ENCODE measurements around the gene UGT2A3.
"Not testable (repeated sequence)": the region's sequence is repeated elsewhere in the genome, so short reads cannot be mapped to it uniquely, and the experiment has no call there.

The UGT2A3 gene

GRCh38 chr4:68951078-68951805, at the start of gene UGT2A3:
Gene UGT2A3, minus strand, starts transcription at chr4:68951804. Its CDS starts 44 bp downstream, at chr4:68951760.
- ATAC-seq: no peak

- ATAC-seq: no peak
Observed at GRCh38 chr4:68997040-68997439, 45.4 kb upstream of the UGT2A3 start.

DNA sequence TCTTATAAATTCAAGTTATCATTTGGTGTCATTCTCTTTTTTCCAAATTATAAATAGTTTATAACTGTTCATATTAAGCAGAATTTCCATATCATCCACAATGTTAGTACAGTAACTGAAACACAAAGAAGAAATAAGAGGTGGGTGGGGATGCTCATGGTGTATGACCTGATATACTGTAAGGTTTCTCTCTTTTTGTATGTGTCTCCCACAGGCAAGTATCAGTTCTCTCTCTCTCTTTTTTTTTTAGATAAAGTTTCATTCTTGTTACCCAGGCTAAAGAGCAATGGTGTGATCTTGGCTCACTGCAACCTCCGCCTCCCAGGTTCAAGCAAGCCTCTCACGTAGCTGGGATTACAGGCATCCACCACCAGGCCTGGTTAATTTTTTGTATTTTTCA, 43.7 kb upstream of the UGT2A3 start:
- no peak for ATAC-seq

DNA sequence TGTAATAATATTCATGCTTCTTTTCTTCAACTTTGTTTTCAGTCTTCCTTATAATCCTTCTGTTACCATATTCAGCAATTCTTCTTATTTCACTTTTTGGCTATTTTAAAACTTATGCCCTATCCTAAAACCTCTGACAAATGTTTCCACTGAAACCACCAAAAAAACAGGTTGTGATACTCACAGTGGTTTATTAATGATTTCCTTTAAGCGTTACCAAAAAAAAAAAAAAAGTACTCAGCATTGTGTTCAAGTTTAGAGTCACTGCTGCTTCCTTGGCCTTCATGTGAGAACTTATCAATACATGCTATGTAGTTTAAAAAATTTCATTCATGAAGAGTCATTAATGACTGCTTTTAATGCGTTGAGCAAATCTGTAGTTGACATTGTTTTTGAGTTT, 35.4 kb upstream of the UGT2A3 start:
- no peak for ATAC-seq

- ATAC-seq: no peak
Observed at GRCh38 chr4:68985442-68985841, 33.8 kb upstream of the UGT2A3 start.

GRCh38 chr4:68984947-68985346, 33.3 kb upstream of the UGT2A3 start:
- no peak for ATAC-seq

GRCh38 chr4:68963374-68963773, 11.8 kb upstream of the UGT2A3 start:
- ATAC-seq: no peak

- ATAC-seq: no peak
Observed at GRCh38 chr4:68962868-68963267, 11.3 kb upstream of the UGT2A3 start.

GRCh38 chr4:68960294-68961163, 8.9 kb upstream of the UGT2A3 start:
- no peak for ATAC-seq

GRCh38 chr4:68959085-68959484, 7.5 kb upstream of the UGT2A3 start:
- ATAC-seq: not testable (repeated sequence)

GRCh38 chr4:68954126-68954525, 2.5 kb upstream of the UGT2A3 start:
- no peak for ATAC-seq

GRCh38 chr4:68953056-68953596, 1.5 kb upstream of the UGT2A3 start:
- no peak for ATAC-seq

- ATAC-seq: no peak
Observed at GRCh38 chr4:68951806-68952585, 392 bp upstream of the UGT2A3 start.

- no peak for ATAC-seq
Observed at GRCh38 chr4:68950033-68950432, 1.6 kb downstream of the UGT2A3 start.

DNA sequence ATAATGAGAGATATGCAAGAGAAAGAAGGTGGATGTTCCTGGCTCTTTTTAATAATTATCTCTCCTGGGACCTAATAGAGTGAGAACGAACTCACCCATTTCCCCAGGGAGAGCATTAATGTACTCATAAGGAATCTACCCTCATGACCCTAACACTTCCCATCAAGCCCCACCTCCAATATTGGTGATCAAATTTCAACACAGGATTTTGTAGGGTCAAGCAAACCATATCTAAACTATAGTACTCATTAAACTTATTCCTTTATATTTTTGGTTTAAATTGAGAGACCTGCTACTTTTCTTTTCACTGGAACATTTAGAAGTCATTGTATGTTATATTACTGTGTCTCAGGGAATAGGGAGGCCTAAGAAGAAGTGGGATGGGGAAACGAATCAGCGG, 2.6 kb downstream of the UGT2A3 start:
- ATAC-seq: no peak

DNA sequence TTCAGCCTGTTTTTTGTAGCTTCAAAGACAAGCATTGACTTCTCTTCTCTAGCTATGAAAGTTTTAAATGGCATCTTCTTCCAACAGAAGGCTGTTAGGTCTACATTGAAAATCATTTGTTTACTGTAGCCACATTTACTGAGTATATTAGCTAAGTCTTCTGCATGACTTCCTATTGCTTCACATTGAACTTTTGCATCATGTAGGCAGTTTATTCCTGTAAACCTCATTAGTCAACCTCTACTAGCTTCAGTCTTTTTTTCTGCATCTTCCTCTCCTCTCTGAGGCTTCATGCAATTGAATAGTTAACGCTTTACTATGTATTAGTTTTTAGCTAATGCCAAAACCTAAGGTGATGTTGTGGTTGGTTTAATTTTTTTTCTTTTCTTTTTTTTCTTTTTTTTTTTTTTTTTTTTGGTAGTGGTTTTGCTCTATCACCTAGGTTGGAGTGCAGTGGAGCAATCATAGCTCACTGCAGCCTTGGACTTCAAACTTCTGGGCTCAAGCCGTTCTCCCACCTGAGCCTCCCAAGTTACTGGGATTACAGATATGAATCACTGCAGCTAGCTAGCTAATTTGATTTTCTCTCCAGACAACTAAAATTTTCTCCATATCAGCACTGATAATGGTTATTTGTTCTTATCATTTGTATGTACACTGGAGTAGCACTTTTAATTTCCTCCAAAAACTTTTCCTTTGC, 3.4 kb downstream of the UGT2A3 start:
- no peak for ATAC-seq

DNA sequence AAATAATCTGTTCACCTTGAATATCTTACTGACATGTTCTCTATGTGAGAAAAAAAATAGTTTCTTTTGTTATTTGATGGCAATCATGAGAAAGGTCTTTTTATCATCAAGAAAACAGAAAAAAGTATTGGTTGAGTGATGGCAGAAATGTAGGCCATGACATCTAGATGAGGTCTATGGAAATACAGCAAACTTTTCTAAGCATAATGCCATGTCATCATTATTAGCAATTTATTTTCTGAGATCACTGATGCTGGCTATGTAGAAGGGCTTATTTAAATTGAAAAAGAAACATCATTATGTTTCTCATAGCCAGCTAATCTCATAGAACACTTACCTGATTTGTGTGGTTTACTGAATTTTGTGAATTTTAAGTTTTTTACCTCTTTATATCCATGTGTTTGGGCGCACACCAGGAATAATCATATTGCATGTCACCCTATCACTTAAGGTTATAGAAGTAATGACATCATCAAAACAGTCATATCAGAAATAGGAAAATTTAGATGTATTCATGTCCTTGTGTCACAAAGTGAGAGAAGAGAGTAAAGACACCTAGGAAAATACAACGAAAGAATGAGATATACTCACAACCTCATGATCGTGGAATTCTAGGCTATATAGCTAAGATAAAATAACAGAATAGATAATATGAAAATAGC, 22.4 kb downstream of the UGT2A3 start:
- ATAC-seq: no peak

DNA sequence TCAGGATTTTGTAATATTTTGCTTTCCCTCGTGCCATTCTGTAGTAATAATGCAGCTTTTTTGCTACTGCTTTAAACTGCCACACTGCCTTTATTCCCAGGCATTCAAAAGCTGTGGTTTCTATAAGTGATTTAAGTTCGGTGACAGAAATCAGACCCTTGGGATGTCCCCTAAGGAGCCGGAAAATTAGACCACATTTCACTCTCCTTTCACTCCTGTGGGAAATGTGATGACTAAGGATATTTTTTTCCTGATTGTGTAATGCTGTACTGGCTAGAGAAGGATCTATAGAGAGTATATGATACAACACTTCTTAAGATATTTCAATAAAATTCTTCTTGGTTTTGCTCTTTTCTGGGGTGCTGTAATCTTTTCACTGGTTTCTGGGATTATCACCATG, 24.4 kb downstream of the UGT2A3 start:
- ATAC-seq: no peak

- not testable (repeated sequence) for ATAC-seq
Observed at GRCh38 chr4:68922202-68922601, 29.4 kb downstream of the UGT2A3 start.

DNA sequence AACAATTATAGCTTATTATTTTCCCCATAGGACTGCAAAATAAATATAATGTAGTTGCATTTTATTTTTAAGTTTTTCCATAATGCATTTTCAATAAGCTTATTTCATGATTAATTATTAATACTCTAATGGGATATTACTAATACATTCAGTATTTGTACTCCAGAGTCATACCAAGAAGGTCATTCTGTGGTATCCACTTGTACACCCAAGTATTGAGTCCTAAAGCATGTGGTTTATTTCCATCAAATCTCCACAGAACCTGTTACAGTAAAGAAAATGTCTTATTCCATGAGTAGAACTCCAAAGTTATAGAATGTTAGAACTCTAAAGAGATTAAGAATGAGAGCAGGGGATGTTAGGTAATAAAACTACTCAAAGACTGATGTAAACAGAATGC, 30.6 kb downstream of the UGT2A3 start:
- no peak for ATAC-seq

DNA sequence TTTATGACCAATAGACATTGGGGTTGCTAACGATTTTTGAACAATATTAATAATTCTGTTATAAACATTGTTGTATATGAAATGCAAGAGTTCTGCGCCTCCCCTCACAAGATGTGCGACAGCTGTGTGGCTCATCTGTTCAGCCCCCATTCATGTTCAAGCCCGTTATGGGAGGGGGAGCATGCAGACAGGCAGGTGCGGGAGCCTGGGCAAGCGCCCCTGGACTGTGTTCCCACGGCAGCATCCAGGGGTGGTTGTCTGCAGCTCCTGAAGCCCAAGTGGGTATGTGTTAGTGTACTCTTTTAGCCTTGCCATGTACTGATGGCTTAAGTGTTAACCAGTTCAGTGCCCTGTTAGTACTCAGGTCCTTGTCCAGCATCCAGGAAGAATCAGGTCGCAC, 34.6 kb downstream of the UGT2A3 start:
- ATAC-seq: no peak

GRCh38 chr4:68912807-68913206, 38.8 kb downstream of the UGT2A3 start:
- no peak for ATAC-seq
